Activated CD8-positive, alpha-beta T cell treated with anti-CD3 and anti-CD28 coated beads for 36 hours (primary cell): ENCODE results near the gene CLPTM1L. TPM values are rescaled to one million over a fixed set of nuclear protein-coding genes. Genes with fewer than 3 reads are reported as not detected.
A peak's percentile ranks its signal among the peaks of the same experiment; 100 is the strongest.

Source experiments
- ATAC-seq: fragments of 200-7000 bp; cut with Tn5 transposase; one replicate; pipeline ENCODE4 v1.10.0; 2021; ENCODE audit warnings: mild to moderate bottlenecking, moderate library complexity
- CTCF ChIA-PET: fragments of 350-600 bp; sonication (Branson Sonifier 250); formaldehyde crosslinking; loops from one replicate; lab custom pipeline; 2021; ENCODE audit warnings: antibody characterized with exemption; lab: Charles Lee
- POLR2A ChIA-PET: fragments of 350-600 bp; sonication (Branson Sonifier 250); formaldehyde crosslinking; loops from one replicate; lab custom pipeline; 2021; ENCODE audit warnings: antibody characterized with exemption; lab: Charles Lee
- DNase-seq: peaks from one replicate; pipeline ENCODE4 v3.0.0-alpha.2; 2020
- H3K27ac Mint-ChIP-seq: one replicate; pipeline ENCODE4 v1.8.0; 2021; ENCODE audit warnings: mild to moderate bottlenecking, mixed read lengths
- H3K27me3 Mint-ChIP-seq: one replicate; pipeline ENCODE4 v1.8.0; 2021; ENCODE audit warnings: mixed read lengths
- H3K36me3 Mint-ChIP-seq: one replicate; pipeline ENCODE4 v1.8.0; 2021; ENCODE audit warnings: low read depth, mixed read lengths
- H3K4me1 Mint-ChIP-seq: one replicate; pipeline ENCODE4 v1.8.0; 2021; ENCODE audit warnings: low read depth, mixed read lengths
- H3K4me3 Mint-ChIP-seq: one replicate; pipeline ENCODE4 v1.8.0; 2021; ENCODE audit warnings: mild to moderate bottlenecking, moderate library complexity, mixed read lengths
- H3K9me3 Mint-ChIP-seq: one replicate; pipeline ENCODE4 v1.8.0; 2021; ENCODE audit warnings: mixed read lengths
- CTCF ChIP-seq: fragments of 200-600 bp; IDR thresholded peaks from one replicate; pipeline ENCODE4 v1.8.0; 2022; ENCODE audit warnings: antibody characterized with exemption, mild to moderate bottlenecking
- intact Hi-C: fragments of 100-400 bp; cut with micrococcal nuclease; formaldehyde crosslinking; loops from one replicate; pipeline ENCODE4 v1.10.0; 2022
- total RNA-seq, 2 experiments: library from RNA; stranded (reverse); gene quantifications; one replicate each; pipeline ENCODE4 v1.2.3, GENCODE V29; 2021

The CLPTM1L gene
- total RNA-seq, 2 experiments from 2014 or later: 51.4 to 56.2 TPM

DNA sequence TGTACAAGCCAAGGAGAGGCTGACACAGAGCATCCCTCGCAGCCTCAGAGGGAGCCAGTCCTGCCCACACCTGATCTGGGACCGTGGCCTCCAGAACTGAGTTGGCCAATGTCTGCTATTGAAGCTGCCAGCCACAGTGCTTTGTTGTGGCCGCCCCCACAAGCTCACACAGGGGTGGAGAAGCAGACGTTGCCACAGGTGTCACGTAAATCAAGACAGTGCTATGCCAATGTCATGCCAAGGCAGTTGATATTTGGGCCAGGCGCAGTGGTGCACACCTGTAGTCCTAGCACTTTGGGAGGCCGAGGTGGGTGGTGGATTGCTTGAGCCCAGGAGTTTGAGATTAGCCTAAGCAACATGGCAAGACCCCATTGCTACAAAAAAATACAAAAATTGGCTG lies 32.7 kb downstream of the CLPTM1L start:
- peaks cover 10% of the 10 kb centered on the region for H3K9me3 Mint-ChIP-seq
- H3K27me3 Mint-ChIP-seq: no peaks in the 10 kb centered on the region
- peaks cover 2% of the 10 kb centered on the region for H3K36me3 Mint-ChIP-seq
- no peak overlapping the region for H3K4me3 Mint-ChIP-seq
- no peak for TF ChIP-seq CTCF
- DNase-seq (peak; percentile 67), ATAC-seq (peak; percentile 23)
- CTCF ChIA-PET: interaction anchor here (0.8 kb wide), 1 partner anchor 304 kb away, joined by 3 read pairs; no protein-coding TSS in a partner anchor
- POLR2A ChIA-PET: no interaction called here
- H3K27ac Mint-ChIP-seq: no peak overlapping the region
- intact Hi-C loops: no loop called here
- H3K4me1 Mint-ChIP-seq: peaks cover 67% of the 10 kb centered on the region

DNA sequence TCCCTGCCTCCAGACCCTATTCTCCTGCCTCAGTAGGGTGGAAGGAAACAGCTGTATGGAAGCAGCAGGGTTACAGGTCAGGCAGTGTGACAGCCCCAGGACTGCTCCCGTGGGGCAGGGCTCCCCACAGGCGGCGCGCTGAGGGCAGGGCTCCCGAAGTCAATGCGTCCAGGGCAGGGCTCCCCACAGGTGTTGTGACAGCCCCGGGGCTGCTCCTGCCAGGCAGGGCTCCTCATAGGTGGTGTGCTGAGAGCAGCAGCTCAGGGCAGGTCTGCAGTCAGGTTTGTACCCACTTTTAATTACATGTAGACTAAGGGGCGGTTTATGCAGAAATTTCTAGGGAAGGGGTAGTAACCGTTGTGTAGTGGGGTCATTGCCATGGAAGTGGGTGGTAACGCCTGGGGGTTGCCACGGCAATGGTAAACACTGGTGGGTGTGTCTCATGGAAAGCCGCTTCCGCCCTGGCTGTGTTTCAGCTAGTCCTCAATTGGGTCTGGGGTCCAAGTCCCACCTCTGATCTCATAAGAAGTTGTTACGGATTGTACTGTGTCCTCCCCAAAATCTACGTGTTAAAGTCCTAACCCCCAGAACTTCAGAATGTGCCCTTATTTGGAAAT lies 33.4 kb downstream of the CLPTM1L start:
- Mint-ChIP-seq H3K9me3 (peaks cover 10% of the 10 kb centered on the region), H3K4me1 (peaks cover 60% of the 10 kb centered on the region), H3K27ac (no peak overlapping the region), H3K4me3 (no peak overlapping the region), H3K36me3 (no peaks in the 10 kb centered on the region), H3K27me3 (no peaks in the 10 kb centered on the region)
- ATAC-seq: no peak
- DNase-seq: no peak
- ChIA-PET CTCF (interaction anchor here (0.8 kb wide), 1 partner anchor 304 kb away, joined by 3 read pairs; no protein-coding TSS in a partner anchor), POLR2A (interaction anchor here (0.6 kb wide), 1 partner anchor 17 kb away, joined by 3 read pairs; no protein-coding TSS in a partner anchor)
- intact Hi-C loops: no loop called here
- no peak for TF ChIP-seq CTCF

DNA sequence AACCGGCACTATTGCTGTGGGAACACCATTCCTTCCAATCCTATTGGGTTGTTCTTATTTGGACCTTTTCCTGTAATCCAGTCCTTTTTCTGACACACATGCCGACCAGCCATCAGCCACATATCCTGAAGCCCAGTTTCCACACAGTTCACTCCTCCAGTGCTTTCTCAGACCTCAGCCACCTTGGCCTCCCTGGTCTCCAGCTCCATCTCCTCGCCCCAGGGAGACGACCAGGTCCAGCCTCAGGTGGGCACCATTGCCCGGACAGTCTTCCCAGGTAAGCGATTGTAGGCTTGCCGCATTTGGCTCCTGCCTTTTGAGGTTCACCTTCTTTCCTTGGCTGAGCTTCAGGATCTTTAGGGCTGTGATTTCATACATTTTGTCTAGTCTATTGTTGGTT lies 34.8 kb downstream of the CLPTM1L start:
- ChIA-PET POLR2A (no interaction called here), CTCF (no interaction called here)
- H3K9me3 Mint-ChIP-seq: peaks cover 10% of the 10 kb centered on the region
- no peak overlapping the region for H3K4me3 Mint-ChIP-seq
- H3K27ac Mint-ChIP-seq: no peak overlapping the region
- no peak for DNase-seq
- no peak for ATAC-seq
- peaks cover 46% of the 10 kb centered on the region for H3K4me1 Mint-ChIP-seq
- H3K36me3 Mint-ChIP-seq: no peaks in the 10 kb centered on the region
- no peaks in the 10 kb centered on the region for H3K27me3 Mint-ChIP-seq
- intact Hi-C loops: no loop called here
- no peak for TF ChIP-seq CTCF

DNA sequence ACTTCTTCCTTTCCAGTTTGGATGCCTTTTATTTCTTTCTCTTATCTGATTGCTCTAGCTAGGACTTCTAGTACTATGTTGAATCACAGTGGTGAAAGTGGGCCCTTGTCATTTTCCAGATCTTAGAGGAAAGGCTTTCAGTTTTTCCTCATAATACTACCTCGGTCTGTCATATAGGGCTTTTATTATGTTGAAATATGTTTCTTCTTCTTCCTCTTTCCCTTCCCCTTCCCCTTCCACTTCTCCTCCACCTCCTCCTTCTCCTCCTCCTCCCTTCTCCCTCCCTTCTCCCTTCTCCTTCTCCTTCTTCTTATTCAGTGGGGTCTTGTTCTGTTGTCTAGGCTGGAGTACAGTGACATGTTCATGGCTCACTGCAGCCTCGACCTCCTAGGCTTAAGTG lies 40.9 kb downstream of the CLPTM1L start:
- TF ChIP-seq CTCF: no peak
- Mint-ChIP-seq H3K27me3 (no peaks in the 10 kb centered on the region), H3K36me3 (no peaks in the 10 kb centered on the region), H3K9me3 (no peaks in the 10 kb centered on the region), H3K27ac (no peak overlapping the region), H3K4me1 (peaks cover 4% of the 10 kb centered on the region), H3K4me3 (no peak overlapping the region)
- POLR2A ChIA-PET: interaction anchor here (1.3 kb wide), 1 partner anchor 102 kb away, joined by 3 read pairs; the partner anchor contains the start of gene SLC6A19
- no peak for ATAC-seq
- no peak for DNase-seq
- intact Hi-C loops: no loop called here
- CTCF ChIA-PET: no interaction called here

- ChIA-PET CTCF (interaction anchor here (0.5 kb wide), 1 partner anchor 19 kb away, joined by 3 read pairs; no protein-coding TSS in a partner anchor), POLR2A (no interaction called here)
- Mint-ChIP-seq H3K9me3 (no peaks in the 10 kb centered on the region), H3K4me1 (no peaks in the 10 kb centered on the region), H3K4me3 (no peak overlapping the region), H3K36me3 (no peaks in the 10 kb centered on the region), H3K27me3 (no peaks in the 10 kb centered on the region), H3K27ac (no peak overlapping the region)
- ATAC-seq (no peak), DNase-seq (no peak)
- intact Hi-C loops: no loop called here
- TF ChIP-seq CTCF: no peak
These were observed 42.6 kb downstream of the CLPTM1L start for GRCh38 chr5:1302258-1302657.
